NCI-H526 treated with DMSO at 0.1 percent for 48 hours (cell line): ENCODE results near the gene IGSF22.
A peak's percentile ranks its signal among the peaks of the same experiment; 100 is the strongest.

Experiments
- DNase-seq: peaks from one replicate; lab custom pipeline; 2025; lab: John Stamatoyannopoulos, UW

The IGSF22 gene

DNA sequence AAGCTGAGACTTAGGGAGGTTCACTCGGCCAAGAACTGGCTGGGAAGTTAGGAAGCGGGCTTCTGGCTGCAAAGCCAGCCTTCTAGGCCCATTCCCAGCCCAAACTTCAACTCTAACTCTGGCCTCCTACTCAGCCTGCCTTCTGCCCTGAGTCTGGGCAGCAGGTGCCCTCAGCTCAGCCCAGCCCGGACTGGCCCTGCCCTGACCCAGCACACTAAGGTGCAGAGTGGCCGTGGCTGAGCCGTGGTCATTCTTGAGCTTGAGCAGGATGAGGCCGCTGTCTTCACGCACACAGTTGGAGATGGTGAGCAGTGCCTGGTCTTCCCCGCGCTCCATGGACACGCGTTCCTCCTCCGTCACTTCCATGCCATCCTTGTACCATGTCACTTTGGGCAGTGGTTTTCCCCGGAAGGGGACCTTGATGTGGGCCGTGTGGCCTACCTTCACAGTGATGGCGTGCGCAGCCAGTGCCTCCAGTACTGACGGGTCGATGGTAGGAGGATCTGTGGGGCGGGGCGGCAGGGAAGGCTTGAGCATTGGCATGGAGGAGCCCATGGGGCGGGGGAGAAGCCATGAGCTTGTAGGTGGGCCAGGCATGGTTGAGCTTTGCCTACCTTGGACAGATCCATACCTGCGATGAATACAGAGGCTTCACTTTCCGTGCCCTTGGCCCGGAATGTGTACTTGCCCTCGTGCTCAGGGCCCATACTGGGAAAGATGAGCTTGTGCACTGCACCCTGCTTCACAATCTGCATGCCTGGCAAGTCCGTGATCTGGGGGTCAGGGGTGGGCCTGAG is 12.1 kb downstream of the IGSF22 start:
- no peak for DNase-seq

DNA sequence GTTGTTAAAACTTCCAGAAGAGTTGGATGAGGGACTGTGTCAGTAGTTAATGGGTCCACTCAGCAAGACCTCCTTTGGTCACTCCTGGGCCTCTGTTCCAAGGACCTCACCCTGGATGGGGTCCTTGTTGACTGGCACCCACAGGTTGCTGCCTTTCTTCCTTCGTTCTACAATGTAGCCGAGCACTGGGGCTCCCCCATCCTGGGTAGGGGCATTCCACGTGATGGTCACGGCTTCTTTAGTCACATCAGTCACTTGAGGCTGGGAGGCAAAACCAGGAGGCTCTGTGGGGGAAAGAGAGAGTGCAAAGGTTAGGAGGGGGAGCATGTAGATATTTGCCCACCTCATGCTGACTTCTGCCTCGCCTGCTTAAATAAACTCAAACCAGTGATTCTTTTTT is 15.4 kb downstream of the IGSF22 start:
- no peak for DNase-seq

GRCh38 chr11:18709414-18709813 is 16.6 kb downstream of the IGSF22 start:
- no peak for DNase-seq

DNA sequence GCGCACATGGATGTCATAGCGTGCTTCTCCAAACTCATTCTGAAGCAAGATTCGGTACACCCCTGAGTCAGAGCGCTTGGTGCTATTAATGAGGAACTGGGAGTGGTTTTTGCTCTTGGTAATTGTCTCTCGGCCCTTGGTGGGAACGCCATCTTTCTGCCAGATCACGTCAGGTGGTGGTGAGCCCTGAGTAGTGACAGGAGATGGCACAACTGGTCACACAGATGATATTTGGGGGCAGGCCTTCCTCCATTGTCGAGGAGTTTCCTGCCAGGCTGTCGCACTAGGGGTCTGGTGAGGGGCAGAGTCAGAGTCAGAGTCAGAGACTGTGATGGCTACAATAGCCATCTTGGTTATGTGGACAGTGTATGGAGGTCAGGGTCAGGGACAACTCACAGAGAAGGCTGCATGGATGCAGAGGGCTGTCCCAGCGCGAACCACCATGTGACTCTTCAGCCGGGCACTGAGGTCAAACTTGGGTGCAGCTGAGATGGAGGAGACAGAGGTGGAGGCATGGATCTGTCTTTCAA is 18.1 kb downstream of the IGSF22 start:
- DNase-seq: no peak

DNA sequence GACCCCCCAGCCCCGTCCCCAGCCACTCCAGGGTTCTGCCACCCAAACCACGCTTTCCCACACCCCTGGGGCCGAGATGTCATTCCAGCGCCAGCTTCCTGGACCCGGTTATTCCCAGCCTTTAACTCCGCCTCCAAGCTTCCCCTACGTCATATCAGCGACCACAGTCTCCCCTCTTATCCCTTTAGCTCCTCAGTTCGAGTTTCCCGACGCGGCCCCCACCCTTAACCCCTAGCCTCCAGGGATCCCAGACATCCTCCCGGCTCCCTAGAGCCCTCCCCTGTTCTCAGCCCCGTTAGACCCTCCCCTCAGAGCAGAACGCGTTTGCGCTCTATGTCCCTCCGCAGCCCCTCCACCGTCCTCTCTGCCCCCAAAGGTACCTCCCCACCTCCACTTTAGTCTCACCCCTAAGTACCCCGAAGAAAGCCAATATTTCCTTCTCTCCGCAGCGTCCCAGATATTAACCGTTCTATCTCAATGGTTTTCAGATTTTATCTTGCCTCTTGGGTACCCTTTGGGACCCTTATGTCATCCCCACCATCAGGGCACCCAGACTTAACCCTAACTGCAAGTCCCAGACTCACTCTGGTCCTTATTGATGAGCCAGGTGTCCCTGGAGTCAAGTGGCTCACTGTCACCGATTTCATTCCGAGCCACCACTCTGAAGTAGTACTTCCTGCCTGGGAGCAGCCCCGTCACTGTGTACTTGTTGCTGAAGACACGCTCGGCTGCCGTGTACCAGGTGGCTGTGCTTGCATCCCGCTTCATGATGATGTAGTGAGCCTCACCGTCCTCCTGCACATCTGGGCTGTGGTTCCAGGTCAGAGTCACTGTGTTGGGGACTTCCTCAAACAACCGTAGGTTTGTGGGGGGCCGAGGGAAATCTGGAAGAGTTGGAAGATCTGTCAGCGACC is 19.4 kb downstream of the IGSF22 start:
- peak; percentile 66 for DNase-seq

- DNase-seq: peak; percentile 12
Measured at GRCh38 chr11:18705651-18706281, 20.2 kb downstream of the IGSF22 start.

- no peak for DNase-seq
Measured at GRCh38 chr11:18704698-18705097, 21.3 kb downstream of the IGSF22 start.

DNA sequence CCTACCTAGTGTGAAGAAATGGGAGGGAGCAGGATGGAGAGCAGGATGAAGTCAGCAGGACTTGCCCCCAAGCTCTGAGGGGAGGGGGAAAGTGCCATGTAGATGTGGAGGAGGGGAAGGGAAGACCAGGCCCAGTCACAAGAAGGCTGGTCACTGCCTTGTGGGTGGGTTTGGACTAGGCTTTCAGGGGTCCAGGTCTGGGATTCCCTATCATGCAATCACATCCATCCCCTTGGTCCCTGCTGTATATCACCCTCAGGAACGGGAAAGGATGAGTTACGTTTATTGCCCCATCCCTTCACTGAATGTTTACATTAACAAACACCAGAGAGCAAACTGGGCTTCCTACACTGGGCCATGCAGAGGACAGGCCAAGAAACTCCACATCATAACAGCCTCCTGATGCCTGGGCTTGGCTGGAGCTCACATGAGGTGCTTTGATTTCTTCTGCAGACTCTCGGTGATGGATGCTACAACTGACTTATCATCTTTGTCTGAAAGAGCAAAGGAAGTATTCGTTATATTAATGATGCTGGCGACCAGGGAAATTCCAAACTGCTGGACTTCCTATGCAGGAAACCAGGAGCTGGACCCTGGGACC is 21.8 kb downstream of the IGSF22 start:
- DNase-seq: no peak

DNA sequence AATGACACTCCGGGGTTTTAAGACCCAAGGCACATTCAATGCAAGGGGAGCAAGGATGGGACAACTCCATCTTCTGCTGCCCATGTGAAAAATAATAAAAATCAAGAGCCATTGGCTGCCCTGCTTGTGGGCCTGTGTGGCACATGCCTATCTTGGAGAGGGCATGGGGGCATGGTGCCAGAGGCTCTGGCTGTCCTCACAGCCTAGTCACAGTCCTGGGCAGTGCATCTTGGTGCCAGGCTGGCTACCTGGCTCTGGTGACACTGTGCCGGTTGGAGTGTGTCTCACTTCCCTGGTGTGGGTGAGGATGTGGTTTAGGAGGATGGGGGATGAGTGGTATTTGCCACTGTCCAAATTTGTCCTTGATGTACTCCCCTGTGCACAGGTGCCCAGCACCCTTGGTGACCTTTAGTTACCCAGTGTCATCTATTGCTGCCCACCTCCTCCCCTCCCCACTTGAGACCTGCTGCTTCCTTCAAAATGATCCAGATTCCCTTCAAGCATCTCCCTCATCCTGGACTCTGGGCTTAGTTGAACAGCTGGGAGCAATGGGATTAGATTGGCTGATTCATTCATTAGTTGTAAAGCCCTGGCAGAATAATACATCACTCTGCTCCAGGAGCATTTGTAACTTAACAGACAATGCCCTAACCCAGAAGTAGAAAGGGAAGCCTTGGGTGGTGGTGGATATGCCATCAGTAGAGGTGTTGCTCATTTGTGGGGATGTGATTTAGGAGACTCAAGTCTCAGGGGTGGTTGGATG is 22.8 kb downstream of the IGSF22 start:
- DNase-seq: no peak

DNA sequence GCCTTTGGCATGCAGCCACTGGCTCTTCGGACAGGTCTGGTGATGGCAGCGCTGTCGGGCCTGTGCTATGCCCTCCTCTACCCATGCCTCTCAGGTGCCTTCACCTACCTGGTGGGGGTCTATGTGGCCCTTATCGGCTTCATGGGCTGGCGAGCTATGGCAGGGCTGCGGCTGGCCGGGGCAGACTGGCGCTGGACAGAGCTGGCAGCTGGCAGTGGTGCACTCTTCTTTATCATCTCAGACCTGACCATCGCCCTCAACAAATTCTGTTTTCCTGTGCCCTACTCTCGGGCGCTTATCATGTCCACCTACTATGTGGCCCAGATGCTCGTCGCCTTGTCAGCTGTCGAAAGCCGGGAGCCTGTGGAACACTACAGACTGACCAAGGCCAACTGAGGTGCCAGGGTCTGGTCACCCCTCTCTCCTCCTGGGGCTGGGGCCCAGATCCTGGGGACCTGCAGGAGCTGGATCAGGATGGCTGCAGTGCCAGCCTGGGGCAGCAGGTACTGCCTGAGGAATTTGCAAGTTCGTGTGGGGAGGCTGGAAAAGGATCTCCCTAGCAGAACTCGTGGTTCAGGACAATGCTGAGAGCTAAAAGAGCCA is 24.3 kb downstream of the IGSF22 start:
- DNase-seq: no peak

DNA sequence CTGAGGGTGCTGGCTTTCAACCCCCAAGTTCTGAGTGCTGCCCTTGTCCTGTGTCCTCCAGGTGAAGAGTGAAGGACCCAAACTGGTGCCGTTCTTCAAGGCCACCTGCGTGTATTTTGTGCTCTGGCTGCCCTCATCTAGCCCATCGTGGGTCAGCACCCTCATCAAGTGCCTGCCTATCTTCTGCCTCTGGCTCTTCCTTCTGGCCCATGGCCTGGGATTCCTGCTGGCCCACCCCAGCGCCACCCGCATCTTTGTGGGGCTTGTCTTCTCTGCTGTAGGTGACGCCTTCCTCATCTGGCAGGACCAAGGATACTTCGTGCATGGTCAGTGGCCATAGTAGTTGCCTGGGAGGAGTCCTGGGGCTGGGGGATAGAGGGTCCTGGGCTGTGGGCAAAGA is 25.1 kb downstream of the IGSF22 start:
- no peak for DNase-seq

- no peak for DNase-seq
Measured at GRCh38 chr11:18700375-18700774, 25.6 kb downstream of the IGSF22 start.

DNA sequence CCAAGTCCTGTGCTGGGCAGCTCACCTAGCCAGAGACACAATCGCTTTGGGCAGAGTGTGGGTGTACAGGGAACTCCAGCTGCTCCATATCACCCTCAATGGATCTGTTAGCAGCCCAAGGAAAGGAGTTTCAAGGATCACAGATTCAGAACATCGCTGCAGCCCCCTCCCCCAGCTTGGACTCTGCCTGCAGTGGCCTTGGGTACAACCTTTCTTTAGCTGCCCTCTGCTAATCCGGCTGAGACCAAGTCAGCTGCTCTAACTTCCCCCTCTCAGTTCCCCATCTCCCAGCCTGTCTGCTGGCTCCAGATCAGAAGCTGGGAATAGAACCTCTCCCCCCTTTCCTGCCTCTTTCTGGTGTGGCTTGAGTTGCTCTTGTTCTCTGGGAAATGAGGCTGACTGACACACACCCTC is 26.1 kb downstream of the IGSF22 start:
- no peak for DNase-seq

DNA sequence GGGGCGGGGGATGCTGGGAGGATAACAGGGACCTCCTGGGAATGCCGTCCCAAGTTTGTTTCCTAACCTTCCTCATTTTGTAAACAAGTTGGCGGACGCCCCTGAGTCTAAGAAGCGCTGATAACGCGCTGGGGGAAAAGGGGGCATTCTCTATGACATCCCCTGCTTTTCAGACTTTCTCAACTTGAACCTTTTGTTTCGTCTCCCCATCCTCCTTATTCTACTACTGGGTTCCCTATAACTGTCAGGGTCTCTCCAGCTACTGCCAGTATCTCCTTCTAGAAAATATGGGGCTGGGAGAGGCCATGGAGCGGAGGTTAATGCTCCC is 26.8 kb downstream of the IGSF22 start:
- no peak for DNase-seq

DNA sequence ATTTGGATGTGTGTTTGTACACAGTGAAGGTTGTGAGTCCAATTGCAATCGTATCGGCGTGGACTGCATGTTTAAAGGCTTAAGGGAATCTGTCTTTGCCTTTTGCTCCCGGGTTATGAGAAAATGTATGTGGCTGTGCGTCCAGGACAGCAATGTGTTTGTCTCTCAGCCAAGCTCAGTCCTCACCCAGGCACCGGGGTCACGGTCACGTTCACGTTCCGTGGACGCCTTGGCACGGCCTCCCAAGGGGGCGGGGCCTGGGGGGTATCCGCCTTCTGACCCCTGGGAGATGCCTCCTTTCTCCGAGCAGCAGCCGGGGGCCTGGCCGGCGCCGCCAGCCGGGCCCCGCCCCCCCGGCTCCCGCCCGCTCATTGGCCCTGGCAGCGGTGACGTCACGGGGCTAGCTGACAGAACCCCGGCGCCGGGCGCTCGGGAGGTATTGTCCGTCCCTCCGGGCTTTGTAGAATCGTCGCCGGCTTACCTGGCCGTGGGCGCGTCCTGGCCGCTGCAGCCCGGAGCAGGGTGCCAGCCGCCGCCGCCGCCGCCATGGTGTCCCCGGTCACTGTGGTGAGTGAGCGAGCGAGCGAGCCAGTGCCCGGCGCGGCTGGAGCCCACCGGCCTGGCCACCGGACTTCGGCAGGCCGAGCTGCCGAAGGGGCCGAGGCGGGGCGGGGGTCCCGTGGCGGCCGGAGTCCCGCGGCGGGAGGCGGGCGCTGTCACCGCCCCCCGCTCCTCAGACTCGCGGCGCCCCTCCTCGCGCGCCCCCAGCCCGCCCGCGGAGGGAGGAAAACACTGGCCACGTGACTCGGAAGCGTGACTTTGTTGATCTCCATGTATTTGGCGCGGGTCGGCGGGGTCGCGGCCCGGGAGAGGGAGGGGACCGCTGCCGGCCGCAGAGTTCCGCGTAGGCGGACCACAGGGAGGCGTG is 27.4 kb downstream of the IGSF22 start, which contains the start of gene TMEM86A:
TSS of gene TMEM86A (plus strand) at position 439 of the 928 bp plus-strand sequence. CDS start at position 547, 108 bp downstream.
- peak; percentile 83 for DNase-seq

DNA sequence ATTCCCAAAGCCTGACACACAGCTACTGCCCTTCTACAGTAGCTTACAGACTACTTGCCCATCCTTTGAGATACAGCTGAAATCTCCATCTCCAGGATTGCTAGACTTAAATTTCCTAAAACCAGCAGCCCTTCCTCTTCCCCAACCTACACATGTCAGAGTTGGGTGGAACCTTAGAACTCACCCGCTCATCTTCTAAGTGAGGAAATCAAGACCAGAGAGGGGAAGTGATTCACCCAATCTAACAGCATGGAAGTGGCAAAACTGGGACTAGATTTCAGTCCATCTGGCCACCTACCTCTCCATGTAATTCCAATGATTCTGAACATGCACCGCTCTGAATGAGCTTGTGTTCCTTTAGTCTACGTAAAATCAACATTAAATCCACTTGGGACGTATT is 28.4 kb downstream of the IGSF22 start:
- DNase-seq: no peak

DNA sequence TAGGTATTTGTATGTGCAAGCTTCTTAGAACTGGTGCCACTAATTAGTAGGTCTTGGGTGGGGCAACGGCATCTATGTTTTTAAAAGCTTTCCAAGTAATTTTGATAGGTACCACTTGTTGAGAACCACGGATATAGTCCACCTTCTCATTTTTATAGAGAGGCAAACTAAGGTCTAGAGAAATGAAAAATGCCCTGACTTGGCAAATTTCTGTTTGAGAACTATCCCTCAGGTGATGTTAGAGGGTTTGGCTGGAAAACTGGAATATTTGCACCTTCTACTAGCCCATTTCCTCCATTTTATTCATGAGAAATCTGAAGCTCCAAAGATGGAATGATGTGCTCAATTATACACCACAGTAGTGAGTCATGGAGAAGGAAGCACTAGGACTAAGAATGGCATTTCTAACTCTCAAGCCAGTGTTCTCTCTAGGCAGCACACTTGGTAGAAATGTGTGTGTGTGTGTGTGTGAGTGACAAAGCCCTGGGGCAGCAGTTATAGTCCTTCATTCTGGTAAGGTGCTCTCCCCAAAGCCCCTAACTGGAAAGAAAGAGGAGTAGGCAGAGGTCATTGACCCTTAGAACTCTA is 29.3 kb downstream of the IGSF22 start:
- DNase-seq: no peak

DNA sequence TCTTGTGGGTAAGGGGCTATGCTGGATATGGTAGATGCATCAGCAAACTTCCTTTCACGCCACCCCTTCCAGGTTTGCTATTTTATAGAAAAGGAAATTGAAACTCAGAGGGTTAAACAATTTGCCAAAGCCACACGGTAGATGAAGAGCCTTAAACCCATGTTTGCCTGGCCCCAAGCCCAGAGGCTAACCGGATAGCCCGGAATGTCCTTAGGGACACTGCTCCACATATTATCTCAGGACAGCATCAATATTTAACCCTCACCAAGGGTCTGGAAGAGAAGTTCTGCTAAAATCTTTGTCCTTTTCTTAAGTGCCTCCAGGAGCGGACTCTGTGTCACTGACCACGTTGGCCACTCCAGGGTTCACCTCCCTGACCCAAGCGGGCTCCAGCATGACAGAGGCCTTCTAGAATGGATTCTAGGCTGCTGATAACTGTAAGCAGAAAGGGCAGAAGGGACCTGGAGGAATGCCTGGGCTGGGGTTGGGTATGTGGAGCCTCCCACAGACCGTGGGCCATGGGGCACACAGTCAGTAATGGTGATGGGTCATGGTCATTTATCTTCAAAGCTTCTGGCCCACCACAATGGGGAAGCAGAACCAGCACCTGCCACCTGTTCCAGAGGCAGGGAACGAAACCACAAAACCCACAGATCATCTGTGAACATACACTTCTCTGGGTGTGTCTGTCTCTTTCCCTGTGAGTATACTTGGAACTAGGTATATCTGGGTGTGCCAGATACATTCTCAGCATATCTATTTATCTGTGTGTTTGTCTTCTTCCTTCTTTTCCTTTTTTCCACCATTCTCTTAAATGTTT is 32.8 kb downstream of the IGSF22 start:
- no peak for DNase-seq
